ENCODE results near the gene LILRB3.

GRCh38 chr19:54173951-54174834, 48.6 kb downstream of the LILRB3 start:
- TF ChIP-seq POLR2A (IDR thresholded peaks at IDR 0.05) (no peak), CTCF (IDR thresholded peaks at IDR 0.05) (no peak)
